NCI-H345 (cell line): ENCODE results near the gene TMEM125.
A peak's percentile ranks its signal among the peaks of the same experiment; 100 is the strongest.

Source experiments
- DNase-seq: peaks from one replicate; lab custom pipeline; 2025; lab: John Stamatoyannopoulos, UW

TMEM125 gene

DNA sequence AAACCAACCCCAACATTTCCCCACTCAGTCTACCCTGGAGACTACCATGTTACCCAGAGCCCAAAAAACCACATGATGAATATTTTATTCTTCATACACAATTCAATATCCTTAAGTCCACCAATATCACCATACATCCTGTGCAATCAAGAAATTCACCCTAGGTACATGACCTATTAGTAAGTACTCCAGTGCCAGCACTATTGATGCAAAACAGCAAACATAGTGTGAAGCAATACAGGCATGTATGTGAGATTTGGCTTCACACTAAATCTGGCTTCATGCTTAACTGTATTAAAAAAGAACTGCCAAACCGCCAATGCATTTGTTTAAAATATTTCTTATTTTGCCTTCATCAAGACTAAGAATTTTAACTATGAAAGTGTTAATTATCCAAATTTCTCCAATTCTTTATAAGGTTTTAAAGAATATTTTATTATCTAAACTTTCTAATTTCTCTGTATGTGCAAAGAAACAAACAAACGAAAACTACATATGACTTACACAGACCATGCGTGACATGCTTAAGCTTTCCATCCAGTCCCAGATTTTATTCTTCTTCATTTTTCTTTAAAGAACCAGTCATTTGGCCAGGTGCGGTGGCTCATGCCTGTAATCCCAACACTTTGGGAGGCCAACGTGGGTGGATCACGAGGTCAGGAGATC lies 22.4 kb upstream of the TMEM125 start:
- DNase-seq: no peak

DNA sequence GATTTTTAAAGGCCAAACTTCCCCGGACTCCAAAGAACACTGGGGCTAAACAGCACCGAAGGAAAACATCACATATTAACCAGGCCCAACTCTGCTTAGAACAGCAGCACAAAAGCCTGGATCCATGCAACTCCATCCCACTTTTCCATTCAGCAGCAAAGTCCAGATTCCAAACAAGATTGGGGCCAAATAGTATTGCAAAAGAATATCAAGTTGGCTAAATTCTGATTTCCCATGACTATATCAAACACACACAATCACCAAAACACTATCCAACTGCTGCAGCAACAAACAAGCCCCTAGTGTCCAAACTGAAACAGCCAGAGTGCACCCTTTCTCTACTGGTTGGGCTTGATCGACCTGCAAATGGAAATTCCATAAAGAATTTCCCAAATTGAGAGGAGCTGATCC lies 19.4 kb upstream of the TMEM125 start:
- no peak for DNase-seq

DNA sequence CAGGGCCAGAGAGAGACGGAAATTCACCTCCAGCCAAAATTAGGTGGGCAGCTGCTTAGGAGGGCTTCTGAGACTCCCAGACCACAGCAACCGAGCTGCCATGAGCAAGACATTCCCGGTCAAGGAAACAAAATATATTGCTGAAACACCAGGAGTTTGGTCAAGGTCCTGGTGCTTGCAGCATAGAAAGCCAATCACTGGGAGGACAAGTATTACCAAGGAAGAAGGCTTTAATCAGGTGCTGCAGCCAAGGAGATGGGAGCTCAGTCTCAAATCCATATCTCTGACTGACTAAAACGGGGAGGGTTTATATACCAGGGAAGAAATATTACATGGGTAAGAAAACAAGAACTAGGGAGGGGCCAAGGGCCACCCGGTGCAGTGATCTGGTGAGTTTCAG lies 18.8 kb upstream of the TMEM125 start:
- DNase-seq: no peak

DNA sequence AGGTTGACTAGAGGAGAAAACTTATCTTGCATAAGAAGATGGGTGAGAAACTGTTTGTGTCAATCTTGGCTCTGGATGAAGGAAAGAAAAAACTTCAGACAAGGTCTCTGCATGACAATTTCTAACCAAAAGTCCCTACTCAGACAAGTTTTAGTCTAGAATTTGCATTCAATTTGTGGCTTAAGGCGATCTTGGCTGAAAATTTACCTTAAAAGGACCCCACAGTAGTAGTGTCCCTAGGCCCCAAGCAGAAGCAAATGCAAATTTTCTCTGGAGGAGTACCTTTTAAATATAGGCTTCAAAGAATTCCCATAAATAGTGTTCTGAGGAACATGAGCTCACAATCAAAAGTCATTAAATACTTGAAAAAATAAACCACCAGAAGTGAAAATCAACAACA lies 17.6 kb upstream of the TMEM125 start:
- no peak for DNase-seq

DNA sequence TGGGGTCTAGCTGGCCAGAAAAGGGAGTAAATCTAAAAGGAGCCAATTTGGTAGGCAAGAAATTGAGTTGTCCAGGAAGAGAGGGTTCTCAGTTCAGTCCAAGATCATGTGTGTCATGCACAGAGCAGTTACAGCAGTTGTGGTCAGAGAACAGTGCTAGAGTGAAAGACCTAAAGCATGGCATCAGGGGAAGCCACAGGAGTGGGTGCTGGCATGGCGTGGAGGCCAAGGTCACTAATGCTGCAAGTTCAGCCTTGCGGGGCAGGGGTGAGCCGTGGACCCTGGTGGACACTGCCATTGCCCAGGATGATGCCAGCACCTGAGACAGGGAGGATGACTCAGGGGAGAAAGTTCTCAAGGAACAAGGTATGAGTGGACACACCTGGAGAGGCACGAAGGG lies 16.6 kb upstream of the TMEM125 start:
- no peak for DNase-seq

DNA sequence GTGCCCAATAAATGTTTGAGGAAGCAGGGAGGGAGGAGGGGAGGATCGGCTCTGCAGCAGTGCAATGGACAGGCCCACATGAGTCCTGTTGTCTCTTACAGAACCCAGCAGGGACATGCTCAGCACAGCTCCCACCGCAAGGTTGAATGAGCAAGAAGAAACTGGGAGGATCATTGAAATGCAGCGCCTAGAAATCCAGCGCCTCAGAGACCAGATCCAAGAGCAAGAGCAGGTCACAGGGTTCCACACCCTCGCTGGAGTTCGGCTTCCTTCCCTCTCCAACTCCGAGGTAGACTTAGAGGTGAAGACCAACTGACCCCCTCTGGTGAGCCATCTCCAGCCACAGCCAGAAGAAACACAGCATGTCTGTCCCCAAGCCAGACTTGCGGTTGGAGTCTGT lies 15.9 kb upstream of the TMEM125 start:
- no peak for DNase-seq

DNA sequence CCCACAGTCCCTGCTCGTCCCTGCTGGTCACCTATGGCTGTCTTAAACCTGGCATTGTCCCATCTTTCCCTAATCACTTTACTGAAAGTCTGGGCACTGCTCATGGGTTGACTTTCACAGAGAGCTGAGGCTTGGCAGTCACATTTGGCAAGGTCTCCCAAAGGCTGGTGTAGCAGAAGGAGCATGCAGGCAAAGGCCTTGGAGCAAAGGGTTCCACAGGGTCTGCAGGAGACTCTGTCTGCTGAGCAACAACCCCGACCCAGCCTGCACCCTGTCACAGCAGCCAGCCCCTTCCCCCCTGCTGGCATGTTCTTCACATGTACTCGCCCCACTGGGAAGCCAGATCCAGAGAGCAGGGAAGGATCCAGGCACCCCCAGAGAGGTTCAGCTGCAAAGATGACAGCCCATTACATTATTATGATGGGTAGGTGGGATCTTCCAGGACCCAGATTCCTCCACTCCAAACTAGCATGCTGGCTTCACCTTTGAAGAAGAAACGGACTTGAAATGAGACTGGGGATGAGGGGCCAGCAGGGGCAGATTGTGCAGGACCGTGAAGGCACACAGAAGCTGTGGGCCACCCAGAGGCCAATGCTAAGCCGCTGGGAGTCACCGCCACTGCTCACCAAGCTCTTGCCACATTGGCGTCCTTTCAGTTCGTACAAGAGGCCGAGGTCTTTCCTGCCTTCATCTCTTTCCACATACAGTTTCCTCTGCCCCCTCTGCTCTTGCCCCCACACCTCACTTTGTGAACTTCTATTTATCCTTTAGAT lies 14.2 kb upstream of the TMEM125 start:
- no peak for DNase-seq

DNA sequence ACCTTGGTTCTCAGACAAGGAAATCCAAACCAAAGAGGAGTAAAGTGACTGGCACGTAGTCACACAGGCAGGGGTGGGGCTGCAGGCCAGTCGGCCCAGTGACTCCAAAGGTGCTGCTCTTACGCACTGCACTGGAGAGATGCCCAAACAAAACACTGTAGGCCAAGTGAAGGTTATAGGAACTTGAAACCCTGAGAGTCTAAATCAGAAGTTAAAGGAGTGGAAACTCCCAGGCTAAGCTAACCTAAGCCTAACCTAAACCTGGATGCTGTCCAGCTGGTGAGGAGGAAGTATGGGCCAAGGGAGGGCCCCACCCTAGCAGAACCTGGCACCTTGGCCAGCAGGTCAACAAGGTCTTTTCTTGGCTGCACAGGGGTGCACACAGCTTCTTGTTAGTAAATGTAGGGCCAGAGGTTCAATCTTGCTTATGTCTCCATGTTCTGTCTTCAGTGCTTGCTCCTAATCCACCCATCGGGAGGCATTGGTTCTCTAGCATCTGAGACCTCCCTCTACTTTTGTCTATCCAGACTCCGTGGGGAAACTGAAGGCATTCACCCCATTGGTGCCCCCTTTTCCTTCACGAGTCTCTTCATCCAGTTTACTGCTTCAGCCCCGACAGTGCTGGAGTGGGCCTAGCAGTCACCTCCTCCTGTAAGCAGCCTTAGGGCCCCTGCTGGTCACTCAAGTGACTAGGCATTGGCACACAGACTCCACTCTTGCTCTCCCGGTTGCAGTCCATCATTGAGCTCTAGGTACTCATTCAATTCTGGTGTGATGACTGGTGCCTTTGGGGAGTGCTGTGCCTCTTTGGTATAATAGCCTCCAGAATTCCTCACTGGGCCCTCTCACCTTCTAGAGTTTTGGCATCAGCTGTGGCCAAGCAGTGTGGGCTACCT lies 12.9 kb upstream of the TMEM125 start:
- DNase-seq: no peak

DNA sequence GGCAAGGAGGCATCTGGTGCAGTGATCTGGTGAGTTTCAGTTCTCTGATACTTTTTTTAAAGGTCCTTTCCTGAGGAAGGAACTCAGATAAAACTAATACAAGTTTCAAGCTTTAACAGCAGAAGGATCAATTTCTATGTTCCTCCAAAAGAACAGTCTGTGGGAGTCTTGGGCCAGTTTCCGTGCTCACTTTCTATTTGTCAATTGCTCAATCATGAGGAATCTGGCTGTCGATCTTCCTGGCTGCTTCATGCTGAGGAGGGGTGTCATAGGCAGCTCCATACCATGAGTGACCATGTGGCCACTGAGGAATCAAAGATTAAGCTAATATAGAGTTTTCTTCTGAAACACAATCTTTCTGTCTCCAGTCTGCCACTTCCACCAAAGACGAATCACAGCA lies 11.4 kb upstream of the TMEM125 start:
- DNase-seq: no peak

DNA sequence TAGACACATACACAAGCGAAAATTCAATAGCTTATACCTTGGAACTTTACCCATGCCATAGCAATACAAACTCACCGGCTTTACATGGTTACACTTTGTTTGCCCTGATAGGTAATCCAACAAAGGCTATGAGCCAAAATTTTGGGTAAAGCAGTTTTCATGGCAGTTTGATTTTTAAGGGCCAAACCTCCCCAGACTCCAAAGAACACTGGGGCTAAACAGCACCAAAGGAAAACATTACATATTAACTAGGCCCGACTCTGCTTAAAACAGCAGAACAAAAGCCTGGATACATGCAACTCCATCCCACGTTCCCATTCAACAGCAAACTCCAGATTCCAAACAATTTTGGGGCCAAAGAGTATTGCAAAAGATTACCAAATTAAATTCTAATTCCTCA lies 4.4 kb upstream of the TMEM125 start:
- no peak for DNase-seq

DNA sequence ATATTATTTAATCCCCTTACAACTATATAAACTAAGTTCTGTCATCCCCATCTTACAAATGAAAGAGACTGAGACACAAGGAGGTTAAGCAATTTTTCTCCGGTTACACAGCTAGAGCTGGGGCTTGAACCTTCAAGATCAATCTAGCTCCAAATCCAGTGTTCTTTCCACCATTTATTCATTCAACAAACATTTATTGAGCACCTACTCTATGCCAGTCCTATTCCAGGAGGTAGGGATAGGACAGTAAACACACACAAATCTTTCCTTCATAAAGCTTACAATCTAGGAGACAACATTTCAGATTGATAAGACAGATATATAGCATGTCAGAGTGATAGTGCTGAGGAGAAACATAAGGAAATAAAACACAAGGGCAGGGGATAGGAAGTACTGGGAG lies 2.9 kb upstream of the TMEM125 start:
- no peak for DNase-seq

DNA sequence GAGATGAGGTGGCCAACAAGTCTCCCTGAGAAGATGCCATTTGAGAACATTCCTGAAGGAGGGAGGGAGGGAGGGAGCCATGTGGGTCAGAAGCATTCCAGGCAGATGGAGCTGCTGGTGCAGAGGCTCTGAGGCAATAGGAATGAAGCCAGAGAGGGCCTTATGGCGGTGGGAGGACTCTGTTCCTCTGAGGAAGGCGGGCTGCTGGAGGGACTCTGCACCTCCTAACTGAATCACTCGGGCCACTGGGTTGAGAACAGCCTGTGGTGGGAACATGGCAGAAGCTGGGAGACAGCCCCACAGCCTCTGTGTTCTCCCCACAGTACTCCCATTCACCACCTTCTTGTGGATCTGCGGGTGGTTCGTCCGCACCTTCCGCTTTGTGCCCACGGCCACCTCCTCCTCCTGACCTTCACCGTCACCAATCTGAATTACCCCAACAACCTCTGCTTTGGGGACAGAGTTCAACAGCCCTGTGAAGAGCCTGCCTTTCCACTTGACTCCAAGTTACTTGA lies 2.4 kb upstream of the TMEM125 start:
- no peak for DNase-seq

DNA sequence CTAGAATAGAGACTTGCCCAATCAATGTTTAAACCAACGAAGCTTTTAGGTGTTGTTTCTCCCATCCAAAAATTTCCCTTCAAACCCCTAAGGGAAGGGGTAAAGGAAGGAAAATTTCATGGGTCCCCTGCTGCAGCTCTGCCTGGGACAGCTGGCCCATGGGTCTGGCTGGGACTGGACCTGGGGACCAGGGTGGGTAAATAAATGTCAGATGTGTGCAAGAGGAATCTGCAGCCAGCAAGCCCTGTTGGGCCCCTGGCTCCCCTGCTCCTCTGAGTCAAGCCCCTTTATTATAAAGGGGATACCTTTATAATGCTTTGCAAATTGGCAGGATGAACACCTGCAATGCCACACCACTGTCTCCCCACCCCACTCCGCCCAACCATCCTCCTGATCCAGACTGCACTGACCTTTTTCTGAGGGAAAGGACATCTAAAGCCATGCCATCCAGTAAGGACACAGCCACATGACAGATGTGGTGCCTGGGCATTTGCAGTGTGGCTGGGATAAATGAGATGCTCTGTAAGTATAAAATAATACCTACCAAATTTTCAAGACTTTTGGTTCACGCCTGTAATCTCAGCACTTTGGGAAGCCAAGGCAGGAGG lies 1.9 kb upstream of the TMEM125 start:
- DNase-seq: no peak

DNA sequence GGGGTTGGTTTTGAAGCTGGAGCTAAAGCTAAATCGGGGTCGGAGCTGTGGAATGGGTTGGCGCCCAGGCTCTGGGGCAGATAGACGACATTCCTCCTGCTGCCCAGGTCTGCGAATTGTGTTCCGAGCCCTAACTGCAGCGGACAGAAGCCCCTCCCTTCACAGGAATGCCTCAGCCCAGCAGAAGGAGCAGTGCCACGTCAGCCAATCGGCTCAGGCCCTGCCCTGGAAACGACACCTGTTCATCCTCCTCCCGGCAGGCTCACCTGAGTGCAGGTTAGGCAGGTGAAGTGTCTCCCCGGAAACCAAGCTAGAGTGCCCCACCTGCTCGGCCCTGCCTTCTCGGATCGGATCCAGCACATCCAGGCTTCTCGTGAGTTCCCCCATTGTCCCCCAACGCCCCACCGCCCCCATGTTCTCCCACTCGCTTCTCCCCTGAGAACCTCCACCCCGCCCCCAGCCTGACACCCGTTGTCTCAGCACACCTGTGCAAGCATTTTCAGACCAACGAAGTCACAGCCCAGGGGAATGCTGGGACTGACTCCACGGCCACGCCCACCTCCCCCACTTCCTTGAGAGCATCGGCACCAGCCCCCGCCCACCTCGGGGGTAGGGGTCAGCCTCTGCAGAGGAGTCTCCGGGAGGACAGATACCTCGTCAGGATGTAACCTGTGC lies 775 bp downstream of the TMEM125 start:
- peak; percentile 69 for DNase-seq

DNA sequence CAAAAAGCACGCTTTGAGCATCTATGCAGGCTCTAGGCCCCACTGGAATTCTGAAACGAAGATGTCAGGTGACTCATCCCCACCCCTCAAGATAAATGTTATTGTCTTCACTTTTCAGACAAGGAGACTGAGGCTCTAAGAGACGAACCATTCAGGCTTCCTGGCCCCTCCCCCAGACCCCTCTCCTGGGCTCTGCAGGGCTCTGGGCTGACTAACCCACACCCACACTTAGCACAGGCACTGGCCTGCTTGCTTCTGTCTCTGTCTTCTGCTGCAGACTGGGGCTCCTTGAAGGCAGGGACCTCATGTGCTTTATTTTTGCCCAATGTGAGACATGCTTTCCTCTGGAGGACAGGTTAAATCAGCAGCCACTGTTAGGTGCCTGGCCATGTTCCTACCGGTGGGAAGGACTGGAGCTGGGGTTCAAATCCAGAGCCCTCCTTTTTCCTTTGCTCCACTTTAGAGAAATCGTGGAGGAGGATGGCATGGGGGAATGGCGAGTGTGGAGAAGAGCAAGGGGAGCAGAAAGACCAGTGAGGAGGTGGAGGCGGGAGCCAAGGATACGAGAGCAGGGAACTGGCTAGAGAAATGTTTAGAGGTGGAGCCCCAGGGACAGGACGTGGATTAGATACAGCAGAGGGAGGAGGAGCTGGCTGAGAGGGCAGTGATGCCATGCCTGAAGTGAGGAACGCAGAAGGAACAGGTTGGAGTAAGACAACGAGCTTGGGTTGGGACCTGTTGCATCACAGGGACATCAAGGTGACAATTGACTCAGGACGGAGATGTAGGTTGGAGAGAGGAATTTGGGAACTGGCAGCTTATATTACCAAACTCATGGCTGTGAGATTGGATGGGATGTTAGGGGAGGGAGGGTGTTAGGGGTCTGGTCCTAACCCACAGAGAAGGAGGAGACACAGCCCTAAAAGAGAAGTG lies 1.7 kb downstream of the TMEM125 start:
- no peak for DNase-seq

DNA sequence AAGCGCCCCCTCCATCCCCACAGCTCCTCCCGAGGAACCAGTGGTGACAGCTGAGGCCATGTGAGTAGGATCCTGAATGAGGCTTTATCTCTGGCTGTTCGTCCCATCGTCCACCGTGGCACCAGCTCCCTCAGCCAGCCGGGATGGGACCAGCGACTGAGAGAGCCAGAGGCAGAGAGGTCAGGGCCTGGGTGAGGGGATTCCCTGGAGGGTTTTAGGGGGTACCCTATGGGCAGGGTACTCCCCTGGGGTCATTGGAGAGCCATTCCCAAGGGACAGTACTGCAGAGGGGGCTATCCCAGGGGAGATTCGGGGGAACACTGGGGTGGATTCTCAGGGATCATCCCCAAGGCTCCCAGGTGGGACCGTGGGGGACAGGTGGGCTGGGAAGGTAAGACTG lies 2.4 kb downstream of the TMEM125 start:
- DNase-seq: no peak

DNA sequence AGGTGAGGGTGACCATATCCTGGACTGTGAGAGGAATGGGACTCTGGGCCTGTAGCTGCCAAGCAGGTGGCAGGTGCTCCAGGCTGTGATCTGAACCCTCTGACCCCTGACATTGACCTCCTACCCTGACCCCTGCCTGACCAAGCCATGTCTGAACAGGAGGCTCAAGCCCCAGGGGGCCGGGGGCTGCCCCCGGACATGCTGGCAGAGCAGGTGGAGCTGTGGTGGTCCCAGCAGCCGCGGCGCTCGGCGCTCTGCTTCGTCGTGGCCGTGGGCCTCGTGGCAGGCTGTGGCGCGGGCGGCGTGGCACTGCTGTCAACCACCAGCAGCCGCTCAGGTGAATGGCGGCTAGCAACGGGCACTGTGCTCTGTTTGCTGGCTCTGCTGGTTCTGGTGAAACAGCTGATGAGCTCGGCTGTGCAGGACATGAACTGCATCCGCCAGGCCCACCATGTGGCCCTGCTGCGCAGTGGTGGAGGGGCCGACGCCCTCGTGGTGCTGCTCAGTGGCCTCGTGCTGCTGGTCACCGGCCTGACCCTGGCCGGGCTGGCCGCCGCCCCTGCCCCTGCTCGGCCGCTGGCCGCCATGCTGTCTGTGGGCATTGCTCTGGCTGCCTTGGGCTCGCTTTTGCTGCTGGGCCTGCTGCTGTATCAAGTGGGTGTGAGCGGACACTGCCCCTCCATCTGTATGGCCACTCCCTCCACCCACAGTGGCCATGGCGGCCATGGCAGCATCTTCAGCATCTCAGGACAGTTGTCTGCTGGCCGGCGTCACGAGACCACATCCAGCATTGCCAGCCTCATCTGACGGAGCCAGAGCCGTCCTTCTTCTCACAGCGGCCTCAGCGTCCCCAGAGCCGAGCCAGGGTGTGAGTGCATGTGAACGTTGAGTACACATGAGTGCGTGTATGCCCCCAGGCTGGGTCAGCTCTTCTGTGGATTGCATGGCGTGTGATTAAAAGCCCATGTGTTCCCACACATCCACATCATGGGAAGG lies 3.1 kb downstream of the TMEM125 start:
- DNase-seq: no peak

DNA sequence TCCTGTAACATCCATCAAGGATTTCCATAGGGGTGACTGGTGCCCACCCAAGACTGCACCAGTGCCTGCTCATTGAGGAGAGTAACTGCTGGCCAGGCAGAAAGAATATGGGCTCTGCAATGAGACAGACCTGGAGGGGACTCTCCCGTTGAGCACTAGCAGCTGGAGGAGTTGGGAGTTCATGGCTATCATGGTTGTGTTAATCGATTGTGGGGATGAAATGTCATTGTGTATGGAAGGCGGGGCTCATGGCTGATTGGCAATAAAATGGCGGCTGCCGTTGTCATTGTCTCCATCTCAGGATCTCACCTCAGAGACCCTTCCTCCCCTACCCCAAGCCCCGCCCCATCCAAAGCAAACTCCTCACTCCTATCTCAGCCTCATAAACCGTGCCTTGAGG lies 3.9 kb downstream of the TMEM125 start:
- DNase-seq: no peak

DNA sequence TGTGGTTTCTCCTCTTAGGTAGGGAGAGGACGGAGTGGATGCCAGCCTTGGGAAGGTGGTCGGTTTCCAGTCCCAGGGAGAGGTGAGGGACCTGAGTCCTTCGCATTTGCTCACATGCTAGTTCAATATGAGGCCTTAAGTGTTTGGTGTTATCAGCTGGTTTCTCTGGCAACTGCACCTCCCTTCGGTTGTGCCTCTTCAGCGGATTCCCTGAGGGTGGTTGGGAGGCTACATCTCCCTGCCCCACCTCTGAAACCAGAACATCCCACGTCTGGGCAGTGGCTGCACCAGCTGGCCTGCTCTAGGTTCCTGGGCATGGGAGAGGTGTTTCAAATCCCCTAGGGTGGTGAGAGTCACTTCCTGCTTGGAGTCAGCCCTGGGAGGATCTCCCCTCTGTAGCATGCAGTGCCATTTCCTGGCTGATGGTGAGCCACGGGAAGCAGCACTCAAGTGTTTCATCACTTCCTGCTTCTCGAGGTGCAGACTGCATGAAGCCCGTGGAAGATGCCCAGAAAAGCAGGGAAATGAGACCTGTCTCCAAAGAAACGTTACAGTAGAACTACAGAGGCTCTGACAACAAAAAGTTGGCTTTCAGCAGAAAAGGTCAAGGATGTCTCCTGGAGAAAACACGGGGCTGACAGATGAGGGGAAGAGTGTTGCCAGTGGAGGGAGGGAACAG lies 4.5 kb downstream of the TMEM125 start:
- no peak for DNase-seq
